ENCODE results near the gene MTFMT.

Gene MTFMT

GRCh38 chr15:64982472-64982871 is 47.0 kb downstream of the MTFMT start:
- TF ChIP-seq CTCF (IDR thresholded peaks at IDR 0.05) = no peak

- no peak for TF ChIP-seq CTCF (IDR thresholded peaks at IDR 0.05)
Measured at GRCh38 chr15:64981812-64982431, 47.5 kb downstream of the MTFMT start.

GRCh38 chr15:64979252-64979710 is 50.2 kb downstream of the MTFMT start:
- no peak for TF ChIP-seq CTCF (IDR thresholded peaks at IDR 0.05)

- no peak for TF ChIP-seq CTCF (IDR thresholded peaks at IDR 0.05)
Measured at GRCh38 chr15:64975390-64975789, 54.0 kb downstream of the MTFMT start.

- no peak for TF ChIP-seq CTCF (IDR thresholded peaks at IDR 0.05)
Measured at GRCh38 chr15:64970698-64971097, 58.7 kb downstream of the MTFMT start.

- TF ChIP-seq CTCF (IDR thresholded peaks at IDR 0.05) = no peak
Measured at GRCh38 chr15:64969401-64969800, 60.0 kb downstream of the MTFMT start.

- TF ChIP-seq CTCF (IDR thresholded peaks at IDR 0.05) = no peak
Measured at GRCh38 chr15:64961013-64961412, 68.4 kb downstream of the MTFMT start.

GRCh38 chr15:64960153-64960552 is 69.3 kb downstream of the MTFMT start:
- no peak for TF ChIP-seq CTCF (IDR thresholded peaks at IDR 0.05)

All from LNCAP (cell line).